Measurements from ENCODE around the gene AKR7A3.

Gene AKR7A3

DNA sequence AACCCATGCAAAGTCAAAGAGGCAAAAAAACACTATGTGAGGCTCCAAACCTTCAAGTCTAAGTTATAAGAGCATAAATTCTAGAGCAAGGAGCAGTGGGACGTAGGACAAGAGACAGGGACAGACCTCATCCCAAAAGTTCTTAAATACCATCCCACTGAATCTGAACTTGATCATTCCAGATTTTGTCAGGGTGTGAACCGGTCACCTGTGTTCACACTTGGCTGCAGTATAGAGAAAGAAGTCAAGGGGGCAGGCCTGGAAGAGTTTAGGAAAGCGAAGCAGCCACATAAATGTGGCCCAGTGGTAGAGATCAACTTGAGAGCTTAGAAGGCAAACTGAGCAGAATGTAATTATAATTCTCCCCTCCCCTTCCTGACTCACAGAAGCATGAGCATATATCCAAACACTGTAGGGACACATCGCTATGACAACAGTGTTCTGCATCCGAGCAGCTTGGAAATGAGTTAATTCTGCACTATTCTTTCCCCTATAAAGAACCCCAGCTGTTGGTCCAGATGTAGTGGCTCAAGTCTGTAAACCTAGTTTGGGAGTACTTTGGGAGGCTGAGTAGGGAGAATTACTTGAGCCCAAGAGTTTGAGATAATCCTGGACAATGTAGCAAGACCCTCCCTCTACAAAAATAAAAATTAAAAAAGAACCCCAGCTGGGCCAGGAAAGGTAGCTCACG lies 20.7 kb upstream of the AKR7A3 start:
- Histone ChIP-seq H3K27me3 (ENCODE audit: insufficient read depth, low read length, poor library complexity, severe bottlenecking) (no peaks in the 10 kb centered on the region), H3K4me1 (ENCODE audit: insufficient read depth, low read length, poor library complexity, severe bottlenecking) (peaks cover 27% of the 10 kb centered on the region), H4K20me1 (ENCODE audit: insufficient read depth, low read length, poor library complexity, severe bottlenecking) (peaks cover 7% of the 10 kb centered on the region), H3K4me3 (ENCODE audit: low read length, poor library complexity, severe bottlenecking) (no peak overlapping the region), H3K36me3 (ENCODE audit: insufficient read depth, low read length) (peaks cover 17% of the 10 kb centered on the region; the same call in 1 of the 2 replicates), H3K9me3 (ENCODE audit: insufficient read depth, low read depth, low read length) (no peaks in the 10 kb centered on the region), H3K4me2 (ENCODE audit: low read depth, low read length, poor library complexity, severe bottlenecking) (peak overlapping the region; percentile 100), H3K79me2 (ENCODE audit: insufficient read depth, low read length) (peaks cover 48% of the 10 kb centered on the region), H3K9me2 (replicated peaks; ENCODE audit: low read depth, low read length) (no peaks in the 10 kb centered on the region), H2AFZ (ENCODE audit: low read length) (no peak overlapping the region), H3K9ac (ENCODE audit: low read depth, low read length, poor library complexity, severe bottlenecking) (no peak overlapping the region), H3F3A (ENCODE audit: low read depth) (no peaks in the 10 kb centered on the region)
- TF ChIP-seq, protein P1, sequence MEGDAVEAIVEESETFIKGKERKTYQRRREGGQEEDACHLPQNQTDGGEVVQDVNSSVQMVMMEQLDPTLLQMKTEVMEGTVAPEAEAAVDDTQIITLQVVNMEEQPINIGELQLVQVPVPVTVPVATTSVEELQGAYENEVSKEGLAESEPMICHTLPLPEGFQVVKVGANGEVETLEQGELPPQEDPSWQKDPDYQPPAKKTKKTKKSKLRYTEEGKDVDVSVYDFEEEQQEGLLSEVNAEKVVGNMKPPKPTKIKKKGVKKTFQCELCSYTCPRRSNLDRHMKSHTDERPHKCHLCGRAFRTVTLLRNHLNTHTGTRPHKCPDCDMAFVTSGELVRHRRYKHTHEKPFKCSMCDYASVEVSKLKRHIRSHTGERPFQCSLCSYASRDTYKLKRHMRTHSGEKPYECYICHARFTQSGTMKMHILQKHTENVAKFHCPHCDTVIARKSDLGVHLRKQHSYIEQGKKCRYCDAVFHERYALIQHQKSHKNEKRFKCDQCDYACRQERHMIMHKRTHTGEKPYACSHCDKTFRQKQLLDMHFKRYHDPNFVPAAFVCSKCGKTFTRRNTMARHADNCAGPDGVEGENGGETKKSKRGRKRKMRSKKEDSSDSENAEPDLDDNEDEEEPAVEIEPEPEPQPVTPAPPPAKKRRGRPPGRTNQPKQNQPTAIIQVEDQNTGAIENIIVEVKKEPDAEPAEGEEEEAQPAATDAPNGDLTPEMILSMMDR (conservative IDR thresholded peaks at IDR 0.05; ENCODE audit: low read length), result no peak
- TF ChIP-seq EZH2phosphoT487 (IDR thresholded peaks at IDR 0.05; ENCODE audit: borderline replicate concordance), result no peak

GRCh38 chr1:19308509-19308907 lies 19.9 kb upstream of the AKR7A3 start:
- Histone ChIP-seq H3K36me3 (ENCODE audit: insufficient read depth, low read length) (peaks cover 24% of the 10 kb centered on the region; the same call in 1 of the 2 replicates), H3K9me3 (ENCODE audit: insufficient read depth, low read depth, low read length) (no peaks in the 10 kb centered on the region), H3K4me1 (ENCODE audit: insufficient read depth, low read length, poor library complexity, severe bottlenecking) (peaks cover 20% of the 10 kb centered on the region), H3K9ac (ENCODE audit: low read depth, low read length, poor library complexity, severe bottlenecking) (no peak overlapping the region), H3F3A (ENCODE audit: low read depth) (no peaks in the 10 kb centered on the region), H3K9me2 (replicated peaks; ENCODE audit: low read depth, low read length) (no peaks in the 10 kb centered on the region), H3K27me3 (ENCODE audit: insufficient read depth, low read length, poor library complexity, severe bottlenecking) (no peaks in the 10 kb centered on the region), H3K4me3 (ENCODE audit: low read length, poor library complexity, severe bottlenecking) (no peak overlapping the region), H4K20me1 (ENCODE audit: insufficient read depth, low read length, poor library complexity, severe bottlenecking) (peaks cover 7% of the 10 kb centered on the region), H2AFZ (ENCODE audit: low read length) (no peak overlapping the region), H3K79me2 (ENCODE audit: insufficient read depth, low read length) (peaks cover 44% of the 10 kb centered on the region), H3K4me2 (ENCODE audit: low read depth, low read length, poor library complexity, severe bottlenecking) (peak overlapping the region; percentile 100)
- TF ChIP-seq EZH2phosphoT487 (IDR thresholded peaks at IDR 0.05; ENCODE audit: borderline replicate concordance), result no peak
- TF ChIP-seq, protein P1 (conservative IDR thresholded peaks at IDR 0.05; ENCODE audit: low read length), result no peak

DNA sequence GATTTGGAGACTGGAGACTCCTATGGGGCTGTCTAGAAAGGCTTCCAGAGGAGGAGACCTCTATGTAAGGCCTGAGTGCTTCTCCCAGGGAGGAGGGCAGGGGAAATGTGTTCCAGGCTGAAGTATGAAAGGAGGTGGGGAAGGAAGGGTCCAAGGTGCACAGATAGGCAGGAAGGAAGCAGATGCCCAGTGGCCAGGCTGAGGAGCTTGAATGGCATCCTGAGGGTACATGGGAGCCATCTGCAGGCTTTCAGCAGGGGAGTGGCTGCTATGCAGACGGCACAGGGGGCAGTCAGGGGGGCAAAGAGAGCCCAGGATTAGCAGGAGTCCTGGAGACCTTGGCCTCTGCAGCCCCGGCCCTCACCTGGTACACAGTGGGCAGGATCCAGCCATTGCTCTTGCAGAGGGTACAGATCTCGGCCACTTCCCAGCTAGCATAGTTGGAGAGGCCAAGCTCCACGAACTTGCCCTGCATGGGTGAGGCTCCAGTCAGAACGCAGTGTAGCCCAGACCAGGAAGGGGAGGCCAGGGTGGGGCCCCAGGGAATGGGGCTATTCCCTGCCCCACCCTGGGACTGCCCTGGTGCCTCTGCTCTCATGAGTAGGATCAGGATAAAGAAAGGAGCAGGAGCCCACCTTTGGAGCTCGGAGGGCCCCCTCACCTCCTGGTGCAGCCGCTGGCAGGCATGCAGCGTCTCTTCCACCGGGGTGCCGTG lies 19.4 kb upstream of the AKR7A3 start:
- Histone ChIP-seq H3K36me3 (ENCODE audit: insufficient read depth, low read length) (peaks cover 26% of the 10 kb centered on the region; the same call in 1 of the 2 replicates), H3K4me1 (ENCODE audit: insufficient read depth, low read length, poor library complexity, severe bottlenecking) (peaks cover 14% of the 10 kb centered on the region), H3K79me2 (ENCODE audit: insufficient read depth, low read length) (peaks cover 38% of the 10 kb centered on the region), H2AFZ (ENCODE audit: low read length) (no peak overlapping the region), H3K9me2 (replicated peaks; ENCODE audit: low read depth, low read length) (no peaks in the 10 kb centered on the region), H3K27me3 (ENCODE audit: insufficient read depth, low read length, poor library complexity, severe bottlenecking) (no peaks in the 10 kb centered on the region), H3K9ac (ENCODE audit: low read depth, low read length, poor library complexity, severe bottlenecking) (no peak overlapping the region), H3K4me3 (ENCODE audit: low read length, poor library complexity, severe bottlenecking) (no peak overlapping the region), H3F3A (ENCODE audit: low read depth) (no peaks in the 10 kb centered on the region), H3K9me3 (ENCODE audit: insufficient read depth, low read depth, low read length) (no peaks in the 10 kb centered on the region), H4K20me1 (ENCODE audit: insufficient read depth, low read length, poor library complexity, severe bottlenecking) (peaks cover 7% of the 10 kb centered on the region), H3K4me2 (ENCODE audit: low read depth, low read length, poor library complexity, severe bottlenecking) (no peak overlapping the region)
- TF ChIP-seq, protein P1 (conservative IDR thresholded peaks at IDR 0.05; ENCODE audit: low read length), result no peak
- no peak for TF ChIP-seq EZH2phosphoT487 (IDR thresholded peaks at IDR 0.05; ENCODE audit: borderline replicate concordance)
